OCI-LY1 (cell line): ENCODE data around the gene ABHD18.
A peak's percentile ranks its signal among the peaks of the same experiment; 100 is the strongest.
"Not testable (repeated sequence)": the region's sequence is repeated elsewhere in the genome, so short reads cannot be mapped to it uniquely, and the experiment has no call there.

Source experiments
- H2AFZ ChIP-seq: fragments of 200-600 bp; sonication (generic), shearing (Covaris generic); 2 replicates; pipeline ENCODE4 v1.6.0; 2014; ENCODE audit warnings: antibody characterized with exemption, mild to moderate bottlenecking, low read length
- H3F3A ChIP-seq: fragments of 200-600 bp; sonication (generic), shearing (Covaris generic); 2 replicates; pipeline ENCODE4 v1.6.0; 2014; ENCODE audit warnings: mild to moderate bottlenecking, antibody characterized with exemption, low read length, moderate library complexity; ENCODE audit not compliant: insufficient read depth
- H3K27ac ChIP-seq: fragments of 200-600 bp; sonication (generic); 2 replicates; pipeline ENCODE4 v1.5.1; 2014; ENCODE audit warnings: low read length, mixed run types, mild to moderate bottlenecking, low read depth; ENCODE audit not compliant: poor library complexity, severe bottlenecking
- H3K27me3 ChIP-seq: fragments of 200-600 bp; sonication (generic); 2 replicates; pipeline ENCODE4 v1.6.0; 2014; ENCODE audit warnings: antibody characterized with exemption, mild to moderate bottlenecking, low read length, moderate library complexity; ENCODE audit not compliant: insufficient read depth
- H3K36me3 ChIP-seq: fragments of 200-600 bp; sonication (generic); 2 replicates; pipeline ENCODE4 v1.6.1; 2014; ENCODE audit warnings: mild to moderate bottlenecking, antibody characterized with exemption, low read length, moderate library complexity, mixed read lengths; ENCODE audit not compliant: insufficient read depth
- H3K4me1 ChIP-seq: fragments of 200-600 bp; sonication (generic); 2 replicates; pipeline ENCODE4 v1.5.1; 2014; ENCODE audit warnings: mild to moderate bottlenecking, low read length, moderate library complexity; ENCODE audit not compliant: insufficient read depth, severe bottlenecking
- H3K4me2 ChIP-seq: fragments of 200-600 bp; sonication (generic), shearing (Covaris generic); 2 replicates; pipeline ENCODE4 v1.6.1; 2014; ENCODE audit warnings: low read length
- H3K4me3 ChIP-seq: fragments of 200-600 bp; sonication (generic); 2 replicates; pipeline ENCODE4 v1.5.1; 2014; ENCODE audit warnings: low read length, low read depth, mild to moderate bottlenecking, mixed read lengths; ENCODE audit not compliant: poor library complexity, severe bottlenecking
- H3K79me2 ChIP-seq: fragments of 200-600 bp; shearing (Covaris generic); 2 replicates; pipeline ENCODE4 v1.6.1; 2016; ENCODE audit warnings: mixed run types, low read length, mixed read lengths; ENCODE audit not compliant: insufficient read depth
- H3K9ac ChIP-seq: fragments of 200-600 bp; sonication (generic), shearing (Covaris generic); 2 replicates; pipeline ENCODE4 v1.6.1; 2014; ENCODE audit warnings: mild to moderate bottlenecking, low read length, mixed read lengths
- H3K9me2 ChIP-seq: fragments of 200-600 bp; sonication (generic), shearing (Covaris generic); 2 replicates; pipeline ENCODE4 v1.6.1; 2014; ENCODE audit warnings: low read depth, mild to moderate bottlenecking, low read length, mixed read lengths
- H3K9me3 ChIP-seq: fragments of 200-600 bp; shearing (Covaris generic); 2 replicates; pipeline ENCODE4 v1.6.1; 2014; ENCODE audit warnings: low read length, mixed read lengths
- H4K20me1 ChIP-seq: fragments of 200-600 bp; sonication (generic), shearing (Covaris generic); 2 replicates; pipeline ENCODE4 v1.6.0; 2016; ENCODE audit warnings: mild to moderate bottlenecking, low read length; ENCODE audit not compliant: insufficient read depth
- EZH2 ChIP-seq: fragments of 200-600 bp; sonication (generic), shearing (Covaris generic); IDR thresholded peaks from 2 replicates; pipeline ENCODE4 v1.8.0; 2017; ENCODE audit warnings: borderline replicate concordance, mixed run types, mild to moderate bottlenecking, antibody characterized with exemption, low read length, moderate library complexity, mixed read lengths
- TF ChIP-seq, protein P1 (sequence below): fragments of 200-600 bp; sonication (generic), shearing (Covaris generic); IDR thresholded peaks from 2 replicates; pipeline ENCODE4 v1.5.1; 2017; ENCODE audit warnings: mild to moderate bottlenecking, antibody characterized with exemption, low read length, moderate library complexity, mixed read lengths

The ABHD18 gene

DNA sequence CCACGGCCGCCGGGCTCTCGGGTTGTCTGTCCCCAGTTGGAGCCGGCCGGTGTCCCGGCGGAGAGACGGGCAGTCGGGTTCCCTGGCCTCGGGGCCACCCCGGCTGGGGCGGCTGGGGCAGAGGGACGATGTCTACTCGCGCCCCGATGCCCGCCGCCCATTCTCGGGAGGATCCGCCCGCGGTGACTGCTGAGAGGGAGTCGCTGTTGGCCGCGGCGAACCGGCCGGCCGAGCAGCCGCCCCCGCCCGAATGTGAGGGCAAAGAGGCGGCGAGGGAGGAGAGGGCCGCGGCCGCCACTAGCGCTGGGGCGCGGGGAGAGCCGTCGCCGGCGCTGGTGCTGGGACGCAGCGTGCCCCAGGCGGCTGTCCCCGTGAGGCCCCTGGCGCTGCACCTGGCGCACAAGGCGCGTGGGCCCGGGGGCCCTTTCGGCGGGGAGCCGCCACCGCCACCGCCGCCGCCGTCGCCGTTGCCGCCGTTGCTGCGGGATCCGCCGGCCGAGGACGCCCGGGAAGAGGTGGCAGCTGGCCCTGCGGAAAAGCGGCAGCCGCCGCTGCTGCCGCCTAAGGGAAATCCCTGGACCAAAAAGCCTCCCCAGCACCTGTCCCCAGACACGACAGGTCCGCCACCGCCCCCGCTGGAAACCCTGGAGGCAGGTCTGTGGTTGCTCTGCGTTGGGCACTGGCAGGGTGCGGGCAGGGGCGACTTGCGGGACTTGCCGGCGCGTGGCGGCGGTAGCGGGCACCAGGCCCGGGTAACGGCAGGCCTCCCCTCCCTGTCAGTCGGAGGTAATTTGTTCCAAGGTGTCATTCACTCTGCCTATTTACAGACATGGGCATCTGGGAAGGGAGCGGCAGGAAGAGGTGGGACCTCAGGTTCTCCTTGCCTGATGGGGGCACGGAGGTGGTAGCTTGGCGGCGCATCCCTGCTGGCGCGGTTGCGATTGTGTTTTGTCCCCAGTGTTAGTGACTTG, 96.6 kb downstream of the ABHD18 start:
- peak overlapping the region; percentile 78 for H3K4me2 ChIP-seq
- H3K9me3 ChIP-seq, result no peaks in the 10 kb centered on the region
- TF ChIP-seq, protein P1, sequence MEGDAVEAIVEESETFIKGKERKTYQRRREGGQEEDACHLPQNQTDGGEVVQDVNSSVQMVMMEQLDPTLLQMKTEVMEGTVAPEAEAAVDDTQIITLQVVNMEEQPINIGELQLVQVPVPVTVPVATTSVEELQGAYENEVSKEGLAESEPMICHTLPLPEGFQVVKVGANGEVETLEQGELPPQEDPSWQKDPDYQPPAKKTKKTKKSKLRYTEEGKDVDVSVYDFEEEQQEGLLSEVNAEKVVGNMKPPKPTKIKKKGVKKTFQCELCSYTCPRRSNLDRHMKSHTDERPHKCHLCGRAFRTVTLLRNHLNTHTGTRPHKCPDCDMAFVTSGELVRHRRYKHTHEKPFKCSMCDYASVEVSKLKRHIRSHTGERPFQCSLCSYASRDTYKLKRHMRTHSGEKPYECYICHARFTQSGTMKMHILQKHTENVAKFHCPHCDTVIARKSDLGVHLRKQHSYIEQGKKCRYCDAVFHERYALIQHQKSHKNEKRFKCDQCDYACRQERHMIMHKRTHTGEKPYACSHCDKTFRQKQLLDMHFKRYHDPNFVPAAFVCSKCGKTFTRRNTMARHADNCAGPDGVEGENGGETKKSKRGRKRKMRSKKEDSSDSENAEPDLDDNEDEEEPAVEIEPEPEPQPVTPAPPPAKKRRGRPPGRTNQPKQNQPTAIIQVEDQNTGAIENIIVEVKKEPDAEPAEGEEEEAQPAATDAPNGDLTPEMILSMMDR, result peak; percentile 29; the same call in 1 of the 2 replicates
- TF ChIP-seq EZH2, result no peak
- H3K4me3 ChIP-seq, result peak overlapping the region; percentile 80
- H3K4me1 ChIP-seq, result peaks cover 25% of the 10 kb centered on the region
- H3K36me3 ChIP-seq, result no peaks in the 10 kb centered on the region
- H3K9me2 ChIP-seq, result no peaks in the 10 kb centered on the region
- no peak overlapping the region for H2AFZ ChIP-seq
- no peaks in the 10 kb centered on the region for H3K27me3 ChIP-seq
- no peaks in the 10 kb centered on the region for H3F3A ChIP-seq
- H3K79me2 ChIP-seq, result peaks cover 15% of the 10 kb centered on the region
- peak overlapping the region; percentile 77 for H3K9ac ChIP-seq
- no peaks in the 10 kb centered on the region for H4K20me1 ChIP-seq
- H3K27ac ChIP-seq, result peak overlapping the region; percentile 40

DNA sequence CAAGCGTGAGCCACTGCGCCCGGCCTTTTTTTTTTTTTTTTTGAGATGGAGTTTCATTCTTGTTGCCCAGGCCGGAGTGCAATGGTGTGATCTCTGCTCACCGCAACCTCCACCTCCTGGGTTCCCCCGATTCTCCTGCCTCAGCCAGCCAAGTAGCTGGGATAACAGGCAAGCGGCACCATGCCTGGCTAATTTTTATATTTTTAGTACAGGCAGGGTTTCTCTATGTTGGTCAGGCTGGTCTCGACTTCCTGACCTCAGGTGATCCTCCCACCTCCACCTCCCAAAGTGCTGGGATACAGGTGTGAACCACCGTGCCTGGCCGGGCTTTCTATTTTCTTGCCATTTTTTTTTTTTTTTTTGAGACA, 101.2 kb downstream of the ABHD18 start:
- not testable (repeated sequence) for H4K20me1 ChIP-seq, H3K9ac ChIP-seq

DNA sequence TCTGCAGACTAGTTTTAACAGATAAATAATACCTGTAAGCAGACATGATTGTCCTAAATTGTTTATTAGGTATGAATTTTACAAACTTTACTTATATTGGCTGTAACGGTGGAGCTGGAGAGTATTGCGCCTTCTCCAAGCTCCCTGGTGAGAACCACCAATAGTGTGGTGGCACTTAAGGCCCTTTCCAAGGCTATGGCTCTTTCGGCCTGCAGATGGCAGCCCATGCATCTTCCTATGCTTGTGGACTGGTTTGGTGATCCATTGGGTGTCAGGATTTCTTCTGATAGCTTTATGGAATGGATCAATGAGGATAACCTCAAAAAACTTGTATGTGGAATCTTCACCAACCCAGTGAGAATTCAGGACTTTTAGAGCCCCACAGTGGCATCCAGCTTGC, 103.7 kb downstream of the ABHD18 start:
- Histone ChIP-seq H3K79me2 (peaks cover 28% of the 10 kb centered on the region), H3K9me2 (no peaks in the 10 kb centered on the region), H3K4me1 (peaks cover 5% of the 10 kb centered on the region), H4K20me1 (no peaks in the 10 kb centered on the region), H3K4me3 (no peak overlapping the region), H3K27me3 (no peaks in the 10 kb centered on the region), H2AFZ (no peak overlapping the region), H3K9ac (no peak overlapping the region), H3K27ac (no peak overlapping the region), H3K9me3 (no peaks in the 10 kb centered on the region), H3K36me3 (no peaks in the 10 kb centered on the region), H3F3A (no peaks in the 10 kb centered on the region), H3K4me2 (no peak overlapping the region)
- no peak for TF ChIP-seq EZH2
- TF ChIP-seq, protein P1, result peak; percentile 39; the same call in 1 of the 2 replicates

More for the DNA sequence above, 101.2 kb downstream of the ABHD18 start:
- not testable (repeated sequence) for H3K4me2 ChIP-seq, H3K27ac ChIP-seq, H3K9me3 ChIP-seq, H2AFZ ChIP-seq, H3K9me2 ChIP-seq, H3K4me3 ChIP-seq, H3K27me3 ChIP-seq, H3F3A ChIP-seq, H3K36me3 ChIP-seq
- H3K4me1 ChIP-seq, result peaks cover 16% of the 10 kb centered on the region
- peaks cover 26% of the 10 kb centered on the region for H3K79me2 ChIP-seq
